ENCODE results near the gene WDR90. TPM values are rescaled to one million over a fixed set of nuclear protein-coding genes. Genes with fewer than 3 reads are reported as not detected.

WDR90 gene
- 100 to 1,000 TPM in 1 of 2 donors, 10 to 100 TPM in 1; 36.1 to 101 TPM for total RNA-seq

DNA sequence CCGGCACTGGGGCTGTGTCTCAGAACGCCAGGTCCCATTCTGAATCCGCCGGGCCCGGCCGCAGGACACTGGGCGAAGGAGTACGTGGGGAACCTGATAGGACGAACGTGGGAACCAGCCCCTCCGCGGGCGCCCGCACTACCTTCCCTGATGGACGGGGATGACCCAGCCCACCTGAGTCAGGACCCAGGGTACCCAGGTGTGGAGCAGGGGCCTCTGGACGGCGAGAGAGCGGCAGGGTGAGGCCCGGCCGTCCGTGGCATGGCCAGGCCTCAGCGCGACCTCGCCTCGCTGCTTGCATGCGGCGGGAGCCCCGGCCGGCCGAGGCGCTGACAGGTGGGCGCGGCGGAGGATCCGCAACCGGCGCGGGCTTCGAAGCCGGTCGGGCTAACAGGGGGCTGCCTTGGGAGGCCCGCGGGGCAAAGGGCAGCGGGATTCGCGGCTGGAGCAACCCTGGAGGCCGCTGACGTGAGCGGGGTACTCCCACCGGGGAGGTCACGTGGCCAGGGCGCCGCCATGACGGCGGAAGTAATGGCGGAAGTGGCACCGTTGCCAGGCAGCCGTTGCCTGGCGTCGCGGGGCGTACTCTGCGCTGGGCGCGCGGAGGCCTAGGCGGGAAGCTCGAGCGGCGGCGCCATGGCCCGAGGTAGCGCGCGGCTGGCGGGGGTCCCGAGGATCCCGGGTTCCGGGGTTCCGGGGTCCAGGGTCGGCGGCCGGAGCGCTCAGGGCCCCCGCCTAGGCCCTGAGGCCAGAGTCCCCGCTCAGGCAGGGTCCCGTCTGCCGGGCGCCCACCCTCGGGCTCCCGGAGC lies at the start of gene WDR90:
Gene WDR90, plus strand, starts transcription at position 585 of the 809 bp plus-strand sequence. Its CDS starts 52 bp downstream, at position 637.
- Mint-ChIP-seq H3K27ac (peak within 1 kb of the TSS; percentile 50 to 77), H3K36me3 (no peaks in the 10 kb centered on the region), H3K9me3 (no peaks in the 10 kb centered on the region)
- DNase-seq (ENCODE audit: low spot score in 2 of 2) (peak; percentile 91 to 93), ATAC-seq (peak; percentile 95 to 97)

DNA sequence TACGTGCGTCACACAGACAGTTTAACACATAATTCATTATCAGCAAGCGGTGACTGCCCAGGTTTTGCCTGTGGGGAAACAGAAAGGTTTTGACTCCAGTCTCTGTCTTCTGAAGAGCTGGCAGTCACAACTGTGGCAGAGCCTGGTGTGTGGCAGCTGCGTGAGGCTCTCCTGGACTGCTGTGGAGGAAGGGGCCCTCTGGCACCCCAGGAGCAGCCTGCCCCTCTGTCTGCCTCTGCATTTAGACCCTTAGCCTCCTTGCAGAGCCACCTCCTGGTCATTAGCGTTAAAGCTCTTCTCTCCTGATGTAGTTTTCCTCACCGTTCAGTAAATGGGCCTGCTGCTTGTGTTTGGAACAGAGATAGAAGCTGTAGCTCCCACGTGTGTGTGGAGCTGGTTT lies 48.4 kb upstream of the WDR90 start:
- DNase-seq (ENCODE audit: low spot score in 2 of 2) (no peak), ATAC-seq (peak in 1 of 2 donors; percentile 60)
- H3K36me3 Mint-ChIP-seq: no peaks in the 10 kb centered on the region
- no peaks in the 10 kb centered on the region for H3K9me3 Mint-ChIP-seq
- H3K27ac Mint-ChIP-seq: peak overlapping the region in 1 of 2 donors; percentile 77

DNA sequence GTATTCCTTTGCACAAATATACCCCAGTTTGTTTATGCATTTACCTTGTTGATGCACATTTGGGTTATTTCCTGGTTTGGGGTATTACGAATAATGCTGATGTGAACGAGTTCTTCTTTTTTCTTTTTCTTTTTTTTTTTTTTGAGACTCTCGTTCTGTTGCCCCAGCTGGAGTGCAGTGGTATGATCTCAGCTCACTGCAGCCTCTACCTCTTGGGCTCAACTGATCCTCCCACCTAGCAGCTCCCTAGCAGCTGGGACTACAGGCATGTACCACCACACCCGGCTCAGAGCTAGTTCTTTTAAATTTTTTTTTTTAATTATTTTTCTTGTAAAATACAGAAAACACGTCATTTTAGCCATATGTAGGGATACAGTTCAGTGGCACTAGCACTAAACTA lies 45.2 kb upstream of the WDR90 start:
- DNase-seq (ENCODE audit: low spot score in 2 of 2): no peak
- ATAC-seq: no peak
- H3K9me3 Mint-ChIP-seq: no peaks in the 10 kb centered on the region

DNA sequence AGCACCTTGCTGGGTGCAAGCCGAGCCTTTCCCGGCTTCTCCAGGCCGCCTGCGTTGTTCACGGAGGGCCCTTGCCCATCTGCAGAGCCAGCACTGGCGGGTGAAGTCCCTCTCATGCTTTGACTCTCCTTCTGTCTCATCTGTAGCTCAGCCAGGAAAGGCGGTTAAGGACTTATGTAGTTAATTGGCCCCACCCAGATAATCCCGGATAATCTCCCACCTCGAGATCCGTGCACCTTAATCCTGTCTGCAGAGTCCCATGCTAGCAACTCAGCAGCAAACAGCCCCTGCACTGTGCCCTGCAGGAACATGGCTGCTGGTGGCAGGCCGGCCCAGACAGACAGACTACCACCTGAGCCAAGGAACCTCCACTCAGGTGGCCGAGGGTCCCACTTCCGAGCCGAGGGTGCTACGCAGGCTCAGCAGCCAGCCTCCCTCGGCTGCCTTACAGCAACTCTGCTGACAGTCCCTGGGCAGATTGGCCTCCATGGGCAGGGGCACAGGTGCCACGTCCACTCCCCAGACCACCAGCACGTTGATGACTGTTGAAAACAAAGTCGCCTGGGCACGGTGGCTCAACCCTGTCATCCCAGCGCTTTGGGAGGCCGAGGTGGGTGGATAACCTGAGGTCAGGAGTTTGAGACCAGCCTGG lies 42.4 kb upstream of the WDR90 start:
- ATAC-seq (no peak), DNase-seq (ENCODE audit: low spot score in 2 of 2) (no peak)
- Mint-ChIP-seq H3K27ac (no peak overlapping the region), H3K9me3 (no peaks in the 10 kb centered on the region), H3K36me3 (no peaks in the 10 kb centered on the region)

More for the DNA sequence above, 45.2 kb upstream of the WDR90 start:
- Mint-ChIP-seq H3K36me3 (no peaks in the 10 kb centered on the region), H3K27ac (no peak overlapping the region)

DNA sequence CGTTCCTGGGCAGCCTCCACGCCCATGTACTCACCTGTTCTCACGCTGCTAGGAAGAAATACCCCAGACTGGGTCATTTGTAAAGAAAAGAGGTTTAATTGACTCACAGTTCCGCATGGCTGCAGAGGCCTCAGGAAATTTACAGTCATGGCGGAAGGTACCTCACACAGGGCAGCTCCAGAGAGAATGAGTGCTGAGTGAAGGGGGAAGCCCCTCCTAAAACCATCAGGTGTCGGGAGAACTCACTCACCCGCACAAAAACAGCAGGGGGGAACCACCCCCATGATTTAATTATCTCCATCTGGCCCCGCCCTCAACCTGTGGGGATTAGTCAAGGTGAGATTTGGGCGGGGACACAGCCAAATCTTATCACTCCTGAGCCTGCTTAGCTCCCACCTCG lies 41.1 kb upstream of the WDR90 start:
- Mint-ChIP-seq H3K9me3 (no peaks in the 10 kb centered on the region), H3K27ac (peak overlapping the region; percentile 9 to 69), H3K36me3 (no peaks in the 10 kb centered on the region)
- ATAC-seq (peak; percentile 91 to 97), DNase-seq (ENCODE audit: low spot score in 2 of 2) (peak; percentile 32 to 80)

DNA sequence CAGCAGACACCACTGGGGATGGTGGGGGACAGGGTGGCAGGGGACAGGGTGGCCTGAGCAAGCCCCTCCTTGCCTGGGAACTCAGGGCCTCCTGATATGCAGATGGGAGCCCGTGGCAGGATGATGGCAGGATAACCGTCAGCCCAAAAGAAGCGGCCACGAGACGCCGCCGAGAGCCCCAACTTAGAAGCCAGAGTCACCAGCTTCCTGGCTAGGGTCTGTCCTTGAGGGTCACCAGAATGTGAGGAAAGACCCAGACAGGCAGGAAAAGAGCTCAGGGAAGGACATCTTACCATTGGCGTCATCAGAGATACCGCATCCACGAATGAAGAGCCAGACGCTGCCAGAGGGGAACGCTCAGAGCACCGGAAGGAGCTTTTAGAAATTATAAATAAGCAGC lies 39.8 kb upstream of the WDR90 start:
- DNase-seq (ENCODE audit: low spot score in 2 of 2) (no peak), ATAC-seq (no peak)
- peak overlapping the region in 1 of 2 donors; percentile 69 for H3K27ac Mint-ChIP-seq
- no peaks in the 10 kb centered on the region for H3K36me3 Mint-ChIP-seq
- H3K9me3 Mint-ChIP-seq: no peaks in the 10 kb centered on the region

DNA sequence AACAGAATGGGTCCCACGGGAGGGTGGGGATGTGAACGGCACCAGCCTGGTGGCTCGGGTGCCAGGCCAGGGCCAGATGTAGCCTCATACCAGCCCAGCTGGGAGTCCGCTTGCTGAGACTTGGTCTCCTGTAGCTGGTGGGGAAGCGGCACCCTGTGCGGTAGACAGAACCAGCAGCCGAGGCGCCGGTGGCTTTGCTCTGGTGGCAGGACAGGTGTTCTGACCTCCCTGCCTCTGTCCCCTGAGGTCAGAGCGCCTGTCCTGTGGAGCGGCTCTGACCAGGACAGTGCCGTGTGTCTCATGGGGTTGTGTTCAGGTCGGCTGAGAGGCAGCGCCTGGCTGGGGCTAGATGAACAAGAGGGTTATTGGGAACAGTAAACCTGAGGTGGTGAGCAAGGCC lies 39.2 kb upstream of the WDR90 start:
- H3K27ac Mint-ChIP-seq: peak overlapping the region in 1 of 2 donors; percentile 35
- DNase-seq (ENCODE audit: low spot score in 2 of 2): no peak
- H3K36me3 Mint-ChIP-seq: no peaks in the 10 kb centered on the region
- ATAC-seq: no peak
- H3K9me3 Mint-ChIP-seq: no peaks in the 10 kb centered on the region

DNA sequence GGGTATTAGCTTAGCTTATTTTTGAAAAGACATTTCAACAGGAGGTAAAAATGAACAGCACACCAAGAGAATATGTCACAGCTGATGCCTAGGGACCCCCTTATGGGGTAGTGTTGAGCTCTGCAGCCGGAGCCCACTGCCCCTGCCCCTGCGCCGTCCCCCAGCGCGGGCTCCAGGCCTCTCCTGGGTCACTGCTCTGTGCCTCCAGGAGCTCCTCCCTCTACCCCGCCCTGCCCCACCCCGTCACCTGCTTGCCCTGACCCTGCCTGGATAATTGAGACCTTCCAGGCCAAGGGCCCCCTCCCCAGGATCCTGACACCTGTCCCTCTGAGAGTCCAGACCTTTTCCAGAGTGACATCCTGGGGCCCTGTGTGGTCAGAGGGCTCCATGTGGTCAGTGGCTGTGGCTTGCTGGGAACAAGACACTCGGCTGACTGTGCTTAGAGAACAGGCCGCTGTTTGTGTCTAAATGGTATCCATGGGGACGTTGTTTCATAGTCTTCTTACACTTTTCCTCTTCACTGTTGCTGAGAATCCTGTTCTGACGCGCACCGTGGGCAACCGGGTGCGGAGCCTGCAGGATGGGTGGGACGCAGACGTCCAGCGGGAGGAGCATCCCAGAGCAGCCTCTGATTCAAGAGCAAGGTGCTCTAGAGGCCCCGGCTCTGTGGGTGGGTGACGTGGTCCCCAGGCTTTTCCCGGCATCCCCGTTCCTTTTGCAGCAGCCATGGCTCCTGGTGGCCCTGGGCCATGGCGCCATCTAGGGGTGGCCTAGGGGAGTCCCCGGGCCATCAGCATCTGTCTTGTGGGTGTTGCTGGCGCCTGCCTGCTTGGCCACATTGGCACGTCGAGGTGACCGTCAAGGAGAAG lies 38.4 kb upstream of the WDR90 start:
- Mint-ChIP-seq H3K27ac (peak overlapping the region; percentile 29 to 35), H3K9me3 (no peaks in the 10 kb centered on the region), H3K36me3 (no peaks in the 10 kb centered on the region)
- DNase-seq (ENCODE audit: low spot score in 2 of 2) (peak; percentile 66 to 74), ATAC-seq (peak; percentile 28 to 69)

DNA sequence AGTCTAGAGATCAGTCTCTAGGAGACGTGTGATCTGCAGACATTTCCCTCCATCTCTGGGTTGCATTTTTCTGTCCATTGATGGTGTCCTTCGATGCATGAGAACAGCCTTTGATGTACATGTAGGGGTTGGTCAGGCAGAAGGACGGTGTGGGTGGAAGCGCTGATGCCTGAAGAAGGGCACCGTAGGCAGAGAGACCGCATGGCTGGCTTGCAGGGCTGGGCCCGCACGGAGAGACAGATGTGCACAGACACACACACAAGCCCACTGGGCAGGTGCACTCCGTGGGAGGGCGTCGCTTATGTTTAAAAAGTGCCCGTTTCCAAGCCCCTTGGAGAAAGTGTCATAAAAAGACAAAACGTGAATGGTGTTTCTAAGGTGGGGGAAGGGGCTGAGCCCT lies 34.0 kb upstream of the WDR90 start:
- Mint-ChIP-seq H3K9me3 (no peaks in the 10 kb centered on the region), H3K27ac (peak overlapping the region in 1 of 2 donors; percentile 23), H3K36me3 (no peaks in the 10 kb centered on the region)
- no peak for ATAC-seq
- no peak for DNase-seq (ENCODE audit: low spot score in 2 of 2)

DNA sequence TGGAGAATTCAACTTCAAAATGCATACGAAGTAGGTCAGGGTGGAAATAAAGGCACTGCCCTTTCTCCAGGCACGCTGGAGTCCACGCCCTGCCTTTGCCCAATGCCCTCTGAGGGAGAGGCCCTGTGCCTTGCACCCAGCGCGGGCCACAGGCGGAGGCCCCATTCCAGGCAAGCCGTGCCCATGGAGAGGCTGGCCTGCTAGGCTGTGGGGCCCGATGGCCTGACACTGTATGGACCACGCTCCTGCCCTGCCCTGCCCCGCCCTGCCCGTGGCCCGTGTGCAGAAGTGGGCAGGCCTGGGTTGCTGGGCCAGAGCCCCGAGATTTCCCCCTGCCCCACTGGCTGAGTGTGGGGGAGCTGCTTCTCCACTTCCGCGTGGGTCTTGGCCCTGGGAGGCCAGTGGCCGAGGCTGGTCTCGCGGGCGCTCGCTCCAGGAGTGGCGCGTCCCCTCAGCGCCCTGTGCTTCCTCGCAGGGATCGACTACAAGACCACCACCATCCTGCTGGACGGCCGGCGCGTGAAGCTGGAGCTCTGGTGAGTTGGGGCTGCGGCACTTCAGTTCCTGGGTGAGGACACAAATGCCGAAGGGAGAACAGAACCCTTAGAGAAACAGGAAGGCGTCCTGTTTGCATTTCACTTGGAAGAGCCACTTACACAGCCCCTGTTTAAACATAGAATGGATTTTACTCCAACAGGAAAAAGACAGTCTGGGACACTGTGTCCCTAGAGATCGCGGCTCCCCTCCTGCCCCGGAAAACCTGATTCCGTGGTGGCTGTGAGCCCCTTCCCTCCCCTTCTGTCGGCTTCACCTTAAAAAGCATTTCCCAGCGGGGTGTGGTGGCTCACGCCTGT lies 32.2 kb upstream of the WDR90 start:
- Mint-ChIP-seq H3K9me3 (no peaks in the 10 kb centered on the region), H3K36me3 (no peaks in the 10 kb centered on the region), H3K27ac (no peak overlapping the region)
- DNase-seq (ENCODE audit: low spot score in 2 of 2): no peak
- ATAC-seq: no peak

DNA sequence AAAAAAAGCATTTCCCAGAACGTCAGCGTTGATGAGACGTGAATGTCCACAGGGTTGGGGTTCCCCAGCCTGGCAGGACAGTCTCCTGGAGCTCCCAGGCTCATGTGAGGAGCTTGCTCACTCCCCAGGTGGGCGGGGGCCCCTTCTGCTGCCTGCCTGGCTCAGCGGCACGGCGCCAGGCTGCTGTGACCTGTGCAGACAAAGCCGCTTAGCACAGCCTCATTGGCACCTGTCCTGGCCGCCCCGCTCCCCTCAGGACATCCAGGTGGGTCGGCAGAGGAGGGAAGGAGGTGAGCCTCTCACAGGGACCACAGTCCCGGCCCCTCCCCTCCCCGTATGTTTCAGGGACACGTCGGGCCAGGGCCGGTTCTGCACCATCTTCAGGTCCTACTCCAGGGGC lies 31.3 kb upstream of the WDR90 start:
- Mint-ChIP-seq H3K9me3 (no peaks in the 10 kb centered on the region), H3K27ac (no peak overlapping the region)

DNA sequence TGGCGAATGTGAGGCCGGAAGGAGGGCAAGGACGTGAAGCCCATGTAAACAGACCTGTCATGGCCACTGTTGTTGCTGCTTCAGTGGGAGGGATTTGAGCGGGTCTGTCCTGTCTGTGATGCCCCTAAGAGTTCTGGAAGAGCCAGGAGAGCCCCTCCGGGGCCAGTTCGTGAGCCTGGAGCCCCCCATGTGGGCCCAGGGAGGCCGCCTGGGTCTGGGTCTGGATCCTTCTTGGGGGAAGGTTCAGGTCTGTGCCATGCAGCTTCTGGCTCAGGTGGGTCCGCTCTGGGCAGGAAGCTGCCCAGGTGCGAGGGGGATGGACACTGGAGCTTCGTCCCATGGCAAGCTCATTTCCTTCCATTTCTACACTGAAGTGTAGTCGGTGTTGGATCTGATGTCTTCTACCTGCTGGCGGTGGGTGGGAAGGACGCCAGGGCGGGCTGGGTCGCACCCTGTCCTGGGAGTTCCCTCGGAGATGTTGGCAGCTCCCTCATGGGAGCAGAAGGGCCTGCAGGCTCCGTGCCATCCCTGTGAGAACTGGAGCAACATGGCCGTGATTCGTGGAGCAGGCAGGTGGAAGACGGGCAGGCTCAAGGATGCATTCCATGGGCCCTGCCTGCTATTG lies 29.6 kb upstream of the WDR90 start:
- no peaks in the 10 kb centered on the region for H3K9me3 Mint-ChIP-seq
- ATAC-seq (no peak), DNase-seq (ENCODE audit: low spot score in 2 of 2) (no peak)

More for the DNA sequence above, 31.3 kb upstream of the WDR90 start:
- ATAC-seq (no peak), DNase-seq (ENCODE audit: low spot score in 2 of 2) (no peak)
- H3K36me3 Mint-ChIP-seq: no peaks in the 10 kb centered on the region

DNA sequence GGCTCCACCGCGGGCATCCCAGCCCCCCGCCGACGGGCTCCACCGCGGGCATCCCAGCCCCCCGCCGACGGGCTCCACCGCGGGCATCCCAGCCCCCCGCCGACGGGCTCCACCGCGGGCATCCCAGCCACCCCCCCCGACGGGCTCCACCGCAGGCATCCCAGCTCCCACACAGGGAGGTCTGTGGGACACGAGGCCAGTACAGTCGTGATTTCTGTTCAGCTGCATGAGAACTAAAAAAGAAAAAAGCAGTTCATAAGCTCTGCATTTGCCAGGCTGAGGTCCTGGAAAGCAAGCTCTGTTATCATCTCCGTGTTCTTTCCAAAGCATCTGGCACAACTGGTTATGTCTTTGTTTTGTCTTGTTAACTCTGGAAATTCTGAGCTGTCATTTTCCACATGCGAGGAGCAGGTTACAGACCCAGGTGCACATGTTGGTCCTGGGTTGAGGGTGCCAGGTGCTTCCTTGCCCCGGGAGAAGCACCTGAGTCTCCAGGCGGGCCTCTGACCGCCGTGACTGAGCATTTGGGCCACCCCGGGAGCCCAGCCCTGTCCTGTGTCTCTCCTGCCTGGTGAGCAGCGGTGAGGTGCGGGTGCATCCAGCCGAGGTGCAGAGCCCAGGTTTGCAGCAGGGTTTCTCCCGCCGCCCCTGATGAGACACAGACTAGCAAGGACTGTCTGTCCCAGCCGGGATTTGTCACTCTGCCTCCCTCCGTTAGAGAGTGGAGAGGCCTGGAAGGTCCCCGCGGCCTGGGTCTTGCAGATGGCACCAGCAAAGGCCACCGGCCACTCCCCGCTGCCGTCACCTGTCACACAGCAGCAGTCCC lies 28.3 kb upstream of the WDR90 start:
- Mint-ChIP-seq H3K36me3 (no peaks in the 10 kb centered on the region), H3K27ac (no peak overlapping the region), H3K9me3 (no peaks in the 10 kb centered on the region)
- ATAC-seq: no peak
- no peak for DNase-seq (ENCODE audit: low spot score in 2 of 2)

More for the DNA sequence above, 29.6 kb upstream of the WDR90 start:
- Mint-ChIP-seq H3K36me3 (no peaks in the 10 kb centered on the region), H3K27ac (peak overlapping the region in 1 of 2 donors; percentile 44)

DNA sequence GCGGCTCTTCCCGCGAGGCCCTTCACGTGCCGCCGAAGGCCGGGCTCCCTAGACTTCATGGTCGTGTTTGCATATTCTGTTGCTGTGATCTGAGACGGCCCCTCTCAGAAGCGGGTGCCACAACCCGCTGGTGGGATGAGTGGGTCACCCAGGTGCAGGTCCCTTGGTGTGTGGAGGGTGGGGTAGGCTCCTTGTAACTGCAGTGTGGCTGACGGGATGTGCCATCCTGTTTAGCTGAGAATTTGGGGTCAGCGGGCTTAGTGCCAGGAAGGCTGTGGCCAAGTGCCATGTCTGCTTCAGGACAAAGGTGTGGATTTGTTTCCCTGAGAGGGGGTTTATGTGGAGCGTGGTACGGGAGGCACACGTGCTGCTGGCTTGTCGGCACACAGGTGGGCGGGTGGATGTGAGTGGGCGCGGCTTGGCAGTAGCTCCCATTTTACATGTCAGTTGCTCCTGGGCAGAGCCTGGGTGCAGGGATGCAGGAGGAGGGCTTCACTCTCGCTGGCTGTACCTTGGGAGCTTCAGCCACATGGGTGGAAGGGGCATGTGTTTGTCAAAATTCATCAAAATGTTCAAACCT lies 27.5 kb upstream of the WDR90 start:
- Mint-ChIP-seq H3K36me3 (no peaks in the 10 kb centered on the region), H3K27ac (no peak overlapping the region), H3K9me3 (no peaks in the 10 kb centered on the region)
- DNase-seq (ENCODE audit: low spot score in 2 of 2) (no peak), ATAC-seq (no peak)

DNA sequence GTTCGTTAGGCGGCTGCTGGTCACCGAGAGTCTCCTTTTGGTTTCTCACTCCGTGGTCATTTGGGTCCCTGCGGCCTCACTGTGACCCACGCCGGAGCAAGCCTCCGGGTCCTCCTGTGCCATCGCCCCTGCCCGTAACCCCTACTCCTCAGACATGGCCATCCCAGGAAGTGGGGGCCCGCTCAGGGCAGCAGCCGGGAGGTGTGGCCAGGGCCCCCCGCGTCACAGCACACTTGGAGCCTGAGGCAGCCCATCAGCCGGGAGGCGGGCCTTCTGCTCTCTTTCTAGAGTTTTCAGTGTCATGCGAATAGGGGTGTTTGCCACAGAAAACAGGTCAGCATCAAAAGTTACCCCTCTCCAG lies 26.3 kb upstream of the WDR90 start:
- Mint-ChIP-seq H3K9me3 (no peaks in the 10 kb centered on the region), H3K27ac (no peak overlapping the region), H3K36me3 (no peaks in the 10 kb centered on the region)
- ATAC-seq: no peak
- no peak for DNase-seq (ENCODE audit: low spot score in 2 of 2)

Measured in activated naive CD4-positive, alpha-beta T cell treated with anti-CD3 and anti-CD28 coated beads, Interleukin-2, amount 50 U/mL, for 72 hours (primary cell).